Measurements from ENCODE around the gene CAMTA1.

The CAMTA1 gene

GRCh38 chr1:7174980-7175906 is 390.0 kb downstream of the CAMTA1 start:
- DNase-seq = no peak

DNA sequence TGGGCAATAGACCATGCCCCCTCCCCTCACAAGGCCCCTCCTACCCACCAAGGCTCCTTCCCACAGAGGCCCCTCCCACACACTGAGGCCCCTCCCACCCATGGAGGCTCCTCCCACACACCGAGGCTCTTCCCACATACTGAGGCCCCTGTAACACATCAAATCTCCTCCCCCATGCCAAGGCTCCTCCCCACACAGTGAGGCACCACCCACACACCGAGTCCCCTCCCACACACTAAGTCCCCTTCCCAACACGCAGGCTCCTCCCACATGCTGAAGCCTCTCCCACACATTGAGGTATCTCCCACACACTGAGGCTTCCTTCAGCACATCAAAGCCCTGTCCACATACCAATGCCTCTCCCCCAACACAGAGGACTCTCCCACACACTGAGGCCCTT is 391.8 kb downstream of the CAMTA1 start:
- no peak for DNase-seq

DNA sequence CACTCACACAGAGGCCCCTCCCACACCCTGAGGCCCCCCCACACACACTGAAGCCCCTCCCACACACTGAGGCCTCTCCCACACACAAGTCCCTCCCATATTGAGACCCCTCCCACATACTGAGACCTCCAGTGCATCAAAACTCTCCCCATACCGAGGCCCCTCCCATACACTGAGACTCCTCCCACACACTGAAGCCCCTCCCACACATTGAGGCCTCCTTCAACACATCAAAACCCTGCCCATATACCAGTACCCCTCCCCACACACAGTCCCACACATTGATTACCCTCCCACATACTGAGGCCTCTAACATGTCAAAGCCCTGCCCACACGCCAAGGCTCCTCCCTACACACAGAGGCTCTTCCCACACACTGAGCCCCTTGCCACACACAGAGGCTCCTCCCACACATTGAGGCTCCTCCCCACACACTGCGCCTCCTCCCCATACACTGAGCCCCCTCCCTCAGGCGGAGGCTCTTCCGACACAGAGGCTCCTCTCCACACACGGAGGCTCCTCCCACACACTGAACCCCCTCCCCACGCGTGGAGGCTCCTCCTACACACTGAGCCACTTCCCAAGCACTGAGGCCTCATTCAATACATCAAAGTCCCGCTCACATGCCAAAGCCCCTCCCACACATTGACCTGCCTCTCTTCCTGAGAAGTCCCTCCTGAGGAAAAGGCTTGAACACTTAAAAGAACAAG is 392.3 kb downstream of the CAMTA1 start:
- DNase-seq = no peak

DNA sequence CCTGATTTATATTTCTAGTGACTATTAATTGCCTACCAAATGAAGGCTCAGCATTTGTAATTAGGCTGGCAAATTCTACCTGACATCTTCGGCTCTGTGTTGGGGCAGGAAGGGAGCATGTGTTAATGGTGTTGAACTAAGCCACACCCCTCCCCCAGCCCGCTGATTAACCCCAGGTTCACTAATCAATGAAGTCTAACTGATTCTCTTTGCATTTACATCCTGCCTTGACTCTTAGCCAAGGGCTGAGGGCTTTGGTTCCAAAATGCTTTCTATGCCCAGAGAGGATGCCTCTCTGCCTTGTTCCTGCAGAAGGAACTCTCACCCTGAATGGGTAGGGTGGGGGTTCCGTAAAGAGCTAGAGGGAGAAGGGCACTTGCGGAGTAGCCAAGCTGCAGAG is 393.1 kb downstream of the CAMTA1 start:
- no peak for DNase-seq

GRCh38 chr1:7178741-7179140 is 393.5 kb downstream of the CAMTA1 start:
- no peak for DNase-seq

DNA sequence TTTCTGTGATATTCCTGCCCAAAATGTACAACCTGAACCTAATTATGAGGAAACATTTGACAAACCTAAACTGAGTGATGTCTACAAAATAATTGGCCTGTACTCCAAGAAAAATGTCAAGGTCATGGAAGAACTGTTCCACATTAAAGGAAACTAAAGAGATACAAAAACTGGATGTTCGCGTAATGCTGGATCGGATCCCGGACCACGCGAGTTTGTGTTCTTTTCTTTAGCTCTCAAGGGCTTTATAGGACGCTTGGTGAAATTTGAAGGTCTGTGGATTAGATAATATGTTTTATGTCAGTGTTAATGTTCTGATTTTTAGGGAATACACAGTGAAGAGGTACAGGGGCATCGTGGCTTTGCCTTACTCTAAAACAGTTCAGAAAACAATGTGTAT is 400.5 kb downstream of the CAMTA1 start:
- DNase-seq = no peak

DNA sequence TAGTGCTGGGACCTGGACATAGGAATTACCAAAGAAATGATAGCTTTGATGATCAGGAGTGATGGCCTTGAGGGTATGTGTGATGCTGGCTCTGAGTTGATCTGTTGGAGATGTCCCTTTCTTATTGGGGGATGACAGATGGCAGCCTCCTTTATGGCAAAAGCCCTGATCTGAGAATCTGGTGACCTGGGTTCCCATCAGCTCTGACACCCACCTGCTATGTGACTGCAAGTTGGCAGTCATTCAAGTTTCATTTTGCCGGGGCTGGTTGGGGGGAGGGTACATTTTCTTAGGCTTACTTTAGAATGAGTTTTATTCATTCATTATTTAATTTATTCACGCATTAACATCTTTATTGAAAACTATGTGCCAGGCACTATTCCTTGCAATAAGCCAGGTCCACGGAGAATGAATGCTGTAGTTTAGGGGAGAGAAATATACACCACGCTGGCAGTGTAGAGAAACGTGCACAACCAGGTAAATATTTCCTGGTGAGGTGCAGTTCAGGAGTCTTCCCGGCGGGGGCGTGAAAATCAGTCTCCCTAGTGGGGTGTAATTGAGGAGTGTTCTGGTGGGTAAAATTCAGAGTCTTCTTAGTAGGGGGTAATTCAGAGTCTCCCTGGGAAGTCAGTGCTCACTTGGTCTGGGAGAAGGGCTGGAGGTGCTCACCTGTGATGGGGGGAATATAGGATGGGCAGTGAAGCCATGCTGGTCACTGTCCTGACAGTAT is 401.3 kb downstream of the CAMTA1 start:
- no peak for DNase-seq

DNA sequence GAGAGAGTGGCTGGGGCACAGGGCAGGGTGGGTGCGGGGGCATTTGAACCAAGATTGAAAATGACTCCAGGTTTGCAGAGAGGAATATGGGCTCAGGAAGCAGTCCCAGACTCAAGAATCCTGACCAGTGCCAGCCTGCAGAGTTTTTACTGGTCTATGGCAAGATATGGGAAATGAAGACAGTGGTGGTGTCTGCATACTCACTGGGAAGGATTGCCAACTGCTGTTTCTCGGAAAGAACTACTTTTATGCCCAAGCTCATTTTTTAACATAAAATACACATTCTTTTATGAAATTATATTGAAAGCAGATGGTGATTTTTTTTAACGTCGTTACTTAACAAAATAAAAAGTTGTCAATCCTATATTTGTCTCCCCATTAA is 401.8 kb downstream of the CAMTA1 start:
- no peak for DNase-seq

DNA sequence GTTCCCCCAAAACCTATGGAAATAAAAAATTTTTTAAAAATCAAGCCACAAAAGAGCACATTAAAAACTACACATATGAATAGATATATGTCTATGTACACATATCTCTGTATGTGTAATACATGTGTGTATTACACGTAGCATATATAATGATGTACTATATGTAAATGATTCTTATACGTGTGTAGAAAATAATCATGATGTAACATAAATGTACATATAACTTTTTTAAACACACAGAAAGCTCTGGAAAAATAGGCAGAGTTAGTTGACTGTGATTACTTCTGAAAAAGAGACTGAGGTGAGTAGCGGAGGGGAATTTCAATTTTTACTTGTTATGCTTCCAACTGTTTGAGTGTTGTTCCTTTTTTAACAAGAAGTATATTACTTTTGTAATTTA is 405.0 kb downstream of the CAMTA1 start:
- no peak for DNase-seq

DNA sequence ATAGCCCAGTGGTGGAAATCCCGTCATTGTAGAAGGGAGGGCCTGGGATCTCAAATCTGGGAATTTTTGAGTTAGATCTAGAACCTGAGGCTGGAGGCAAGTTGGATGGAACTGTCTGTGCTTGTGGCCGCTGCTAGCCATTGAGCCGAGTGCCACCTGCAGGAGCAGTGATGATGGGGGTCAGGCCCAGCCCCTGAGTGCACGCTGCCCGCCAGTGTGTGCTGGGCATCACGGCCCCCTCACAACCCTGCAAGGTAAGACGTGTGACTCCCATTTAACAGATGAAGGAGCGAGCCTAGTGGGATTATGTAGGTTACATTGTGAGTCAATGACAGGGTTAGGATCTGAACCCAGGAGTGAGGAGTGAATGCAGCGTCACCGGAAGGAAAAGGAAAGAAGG is 407.2 kb downstream of the CAMTA1 start:
- DNase-seq = no peak

DNA sequence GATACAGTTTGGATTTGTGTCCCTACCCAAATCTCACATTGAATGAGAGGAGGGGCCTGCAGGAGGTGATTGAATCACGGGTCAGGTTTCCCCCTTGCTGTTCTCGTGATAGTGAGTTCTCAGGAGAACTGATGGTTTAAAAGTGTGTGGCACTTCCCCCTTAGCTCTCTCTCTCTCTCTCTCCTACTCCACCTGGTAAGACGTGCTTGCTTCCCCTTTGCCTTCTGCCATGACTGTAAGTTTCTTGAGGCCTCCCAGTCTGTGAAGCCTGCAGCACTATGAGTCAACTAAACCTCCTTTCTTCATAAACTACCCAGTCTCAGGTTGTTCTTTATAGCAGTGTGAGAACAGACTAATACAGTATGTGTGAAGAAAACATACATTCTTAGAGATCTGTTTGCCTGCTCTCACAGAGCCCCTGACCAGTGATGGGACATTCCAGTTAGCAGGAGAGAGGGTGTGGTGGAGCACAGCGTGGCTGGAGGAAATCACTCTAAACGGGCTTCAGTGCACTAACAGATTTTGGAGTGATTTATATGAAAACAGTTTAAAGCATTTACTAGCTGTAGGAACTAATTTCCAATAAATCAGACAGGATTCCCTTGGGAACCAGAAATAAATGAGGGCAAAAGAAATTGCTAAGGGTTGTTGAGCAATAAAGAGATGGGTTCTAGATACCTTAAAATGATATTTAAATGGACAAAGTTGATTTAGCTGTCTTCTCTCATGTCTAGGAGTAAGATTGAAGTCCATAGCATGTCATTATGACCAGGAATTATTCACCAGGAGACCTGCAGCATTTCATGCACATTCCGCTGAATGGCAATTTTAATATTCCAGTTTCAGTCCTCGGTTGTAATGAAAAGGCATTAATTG is 411.0 kb downstream of the CAMTA1 start:
- DNase-seq = no peak

DNA sequence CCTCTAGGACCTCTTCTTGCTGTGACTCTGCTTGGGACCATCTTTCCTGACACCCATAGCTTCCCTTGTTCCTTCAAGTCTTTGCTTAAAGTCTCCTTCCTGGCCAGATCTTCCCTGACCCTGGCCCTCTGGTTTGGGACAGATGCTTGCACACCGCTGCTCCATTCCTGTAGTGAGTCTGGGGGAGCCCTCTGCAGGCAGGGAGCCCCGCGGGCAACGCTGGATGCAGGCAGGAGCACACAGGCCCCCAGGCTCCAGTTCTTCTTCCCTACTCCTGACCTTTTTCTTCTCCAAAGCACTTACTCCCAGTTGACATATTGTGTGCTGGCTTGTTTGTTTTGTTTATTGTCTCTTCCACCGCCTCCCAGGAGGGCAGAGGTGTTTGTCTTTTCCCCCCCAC is 413.4 kb downstream of the CAMTA1 start:
- no peak for DNase-seq

GRCh38 chr1:7199077-7199779 is 414.0 kb downstream of the CAMTA1 start:
- no peak for DNase-seq

DNA sequence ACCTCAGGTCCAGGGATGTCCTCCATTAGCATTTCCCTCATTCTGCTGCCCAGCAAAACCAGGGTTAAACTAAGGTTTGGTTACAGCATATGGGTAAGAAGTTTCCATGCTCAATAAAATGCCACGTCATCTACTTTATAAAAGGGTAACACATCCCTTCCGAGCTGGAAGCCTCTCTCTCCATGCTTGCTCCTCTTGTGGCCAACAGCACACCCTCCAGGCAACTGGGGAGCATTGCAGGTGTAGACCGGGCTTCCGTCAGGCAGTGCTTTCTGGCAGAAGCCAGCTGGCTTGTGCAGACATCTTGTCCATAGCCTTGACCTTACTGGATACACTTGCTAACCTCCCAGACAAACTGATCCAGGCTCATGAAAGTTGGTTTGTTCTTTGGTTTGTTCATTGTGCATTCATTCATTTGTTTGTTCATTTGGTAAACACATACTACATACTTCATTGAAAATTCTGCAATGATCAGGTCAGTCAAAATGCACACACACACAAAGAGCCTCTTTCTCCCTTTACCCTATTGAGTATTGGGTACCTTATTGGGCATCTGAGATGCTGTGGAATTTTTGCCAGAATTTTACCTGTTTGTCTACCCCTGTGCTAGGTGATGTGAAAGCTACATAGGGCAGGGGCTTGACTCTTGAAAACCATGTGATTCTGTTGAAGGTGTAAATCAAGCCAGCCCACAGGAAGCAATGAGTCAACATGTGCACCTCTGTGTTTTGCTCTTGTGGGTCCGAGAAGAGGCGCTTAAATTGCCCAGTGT is 422.8 kb downstream of the CAMTA1 start:
- peak; percentile 68 for DNase-seq

DNA sequence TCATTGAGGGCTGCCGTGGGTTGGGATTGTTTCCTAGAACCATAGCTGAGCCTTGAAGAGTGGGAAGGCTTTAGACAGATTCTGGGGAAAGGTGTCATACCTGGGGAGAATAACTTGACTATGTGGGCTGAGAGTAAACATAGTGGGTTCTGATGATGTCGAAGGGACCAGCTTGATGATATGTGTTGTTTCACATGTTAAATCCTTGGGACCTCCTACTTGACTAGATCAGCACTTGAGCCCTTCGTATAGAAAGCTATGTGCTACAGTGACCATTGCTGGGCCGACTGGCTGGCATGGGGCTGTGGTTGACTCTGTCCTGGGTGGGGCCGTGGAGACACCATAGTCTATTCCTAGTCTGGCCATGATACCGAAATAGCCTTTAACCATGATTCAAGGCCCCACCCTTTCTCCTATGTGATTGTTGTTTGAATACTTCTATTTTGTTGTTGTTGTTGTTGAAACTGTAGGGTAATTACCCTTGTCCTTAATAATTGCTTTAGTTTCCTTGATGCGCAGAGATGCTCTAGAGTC is 423.5 kb downstream of the CAMTA1 start:
- no peak for DNase-seq

DNA sequence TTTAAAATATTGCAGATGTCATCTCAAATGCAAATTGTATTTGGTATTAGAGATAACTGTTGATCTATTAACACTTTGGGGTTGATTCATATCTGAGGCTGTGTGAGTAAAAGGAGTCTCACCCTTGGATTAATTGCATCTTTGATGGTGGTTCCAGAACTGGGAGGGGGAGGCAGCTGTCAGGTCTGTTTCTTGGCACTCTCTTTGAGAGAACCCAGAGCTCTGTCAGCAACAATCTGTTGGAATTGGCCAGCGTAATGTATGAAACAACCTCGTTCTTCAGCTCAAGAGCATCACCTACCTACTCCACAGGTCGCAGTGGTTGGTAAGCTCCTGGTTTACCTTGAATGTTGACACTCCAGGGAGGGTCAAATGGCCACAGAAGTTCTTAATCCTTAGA is 424.1 kb downstream of the CAMTA1 start:
- no peak for DNase-seq

- no peak for DNase-seq
These were observed 433.1 kb downstream of the CAMTA1 start for GRCh38 chr1:7218210-7218832.

GRCh38 chr1:7219031-7219430 is 433.8 kb downstream of the CAMTA1 start:
- DNase-seq = no peak

DNA sequence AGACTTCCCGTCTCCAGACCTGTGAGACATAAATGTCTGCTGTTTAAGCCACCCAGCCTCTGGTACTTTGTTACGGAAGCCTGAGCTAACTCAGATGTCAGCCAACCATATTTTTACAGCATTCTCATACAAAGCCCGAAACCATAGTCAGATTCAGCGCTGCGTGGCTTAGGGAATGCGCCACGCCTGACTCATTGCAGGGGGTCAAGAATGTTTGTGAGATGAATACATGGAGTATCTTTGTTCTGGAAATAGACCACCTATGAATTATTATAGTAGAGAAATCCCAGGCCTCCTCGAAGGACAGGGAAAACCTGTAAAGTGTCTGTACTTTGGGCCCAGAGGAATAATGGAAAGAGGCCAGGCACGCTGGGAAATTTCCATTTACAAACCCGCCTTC is 434.8 kb downstream of the CAMTA1 start:
- no peak for DNase-seq

GRCh38 chr1:7220712-7221252 is 435.5 kb downstream of the CAMTA1 start:
- no peak for DNase-seq

Measured in GDM1 (cell line).